ENCODE measurements around the gene OBP2B.
"Not testable (repeated sequence)": the region's sequence is repeated elsewhere in the genome, so short reads cannot be mapped to it uniquely, and the experiment has no call there.

OBP2B gene

GRCh38 chr9:133201424-133202144 is 7.5 kb downstream of the OBP2B start:
- DNase-seq (ENCODE audit: low read depth), result no peak

DNA sequence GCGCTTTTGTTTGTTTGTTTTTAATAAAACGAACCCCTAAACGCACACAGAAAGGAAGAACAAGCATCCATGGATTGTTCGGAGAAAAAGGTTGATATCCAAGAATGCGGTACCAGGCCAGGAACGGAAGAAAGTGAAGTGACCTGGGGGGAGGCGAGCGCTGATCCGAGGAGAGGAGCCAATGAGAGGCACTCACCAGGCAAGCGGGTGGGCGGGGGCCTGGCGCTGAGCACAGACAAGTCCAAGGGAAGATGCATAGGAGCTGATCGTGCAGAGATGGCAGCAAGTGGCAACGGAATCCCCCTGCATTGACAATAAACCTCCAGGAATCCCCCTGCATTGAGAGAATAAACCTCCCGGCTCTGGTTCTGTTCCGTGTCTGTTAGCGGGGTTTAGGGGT is 8.4 kb downstream of the OBP2B start:
- no peak for DNase-seq (ENCODE audit: low read depth)

GRCh38 chr9:133199648-133200321 is 9.3 kb downstream of the OBP2B start:
- DNase-seq (ENCODE audit: low read depth), result no peak

- DNase-seq (ENCODE audit: low read depth), result no peak
Measured at GRCh38 chr9:133195029-133195428, 14.0 kb downstream of the OBP2B start.

DNA sequence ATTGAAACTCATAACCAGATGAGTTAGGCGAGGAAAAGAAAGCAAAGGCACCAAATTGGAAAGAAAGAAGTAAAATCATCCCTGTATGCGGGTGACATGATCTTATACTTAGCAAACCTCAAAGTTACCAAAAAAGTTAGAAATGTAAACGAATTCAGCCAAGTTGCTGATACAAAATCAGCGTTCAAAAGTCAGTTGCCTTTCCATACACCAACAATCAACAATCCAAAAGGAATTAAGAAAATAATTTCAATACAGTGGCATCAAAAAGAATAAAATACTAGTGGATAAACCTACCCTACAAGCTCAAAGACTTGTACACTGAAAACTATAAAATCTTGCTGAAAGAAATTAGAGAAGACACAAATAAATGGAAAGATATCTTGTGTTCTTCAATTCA is 14.5 kb downstream of the OBP2B start:
- no peak for DNase-seq (ENCODE audit: low read depth)

DNA sequence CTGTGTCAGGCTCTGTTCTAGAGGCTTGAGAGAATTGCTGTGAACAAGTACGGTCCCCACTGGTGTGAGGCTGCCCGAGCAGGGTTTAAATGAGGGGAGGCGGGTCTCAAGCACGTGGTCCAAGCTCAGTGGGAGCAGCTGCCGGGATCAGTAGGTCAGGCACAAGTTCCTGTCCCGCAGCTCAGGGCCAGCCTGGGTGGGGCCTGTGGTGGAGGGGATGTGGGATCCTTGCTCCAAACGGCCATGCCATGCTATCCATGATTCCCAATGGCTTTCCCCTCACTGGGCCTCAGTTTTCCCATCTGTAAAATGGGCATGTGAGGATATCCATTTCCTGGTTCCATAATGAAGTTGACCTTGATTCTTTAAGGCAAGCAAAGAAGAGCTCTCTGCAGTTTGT is 17.1 kb downstream of the OBP2B start:
- DNase-seq (ENCODE audit: low read depth), result no peak

GRCh38 chr9:133189826-133190225 is 19.2 kb downstream of the OBP2B start:
- DNase-seq (ENCODE audit: low read depth), result no peak

DNA sequence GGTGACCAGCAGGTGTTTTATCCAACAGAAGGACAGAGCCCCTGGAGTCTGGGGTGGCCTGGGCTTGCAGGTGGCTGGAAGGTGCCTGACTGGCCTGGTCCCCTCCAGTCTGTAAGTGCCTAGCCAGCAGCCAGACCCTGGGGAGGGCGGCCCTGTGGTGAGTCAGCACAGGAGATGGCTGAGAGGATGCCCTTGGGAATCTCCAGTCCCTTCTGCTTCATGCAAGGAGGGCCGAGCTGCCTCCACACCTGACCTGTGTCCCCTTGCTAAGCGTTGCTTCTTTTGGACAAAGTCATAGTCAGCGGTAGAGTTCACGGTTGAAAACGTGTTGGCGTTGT is 20.2 kb downstream of the OBP2B start:
- no peak for DNase-seq (ENCODE audit: low read depth)

DNA sequence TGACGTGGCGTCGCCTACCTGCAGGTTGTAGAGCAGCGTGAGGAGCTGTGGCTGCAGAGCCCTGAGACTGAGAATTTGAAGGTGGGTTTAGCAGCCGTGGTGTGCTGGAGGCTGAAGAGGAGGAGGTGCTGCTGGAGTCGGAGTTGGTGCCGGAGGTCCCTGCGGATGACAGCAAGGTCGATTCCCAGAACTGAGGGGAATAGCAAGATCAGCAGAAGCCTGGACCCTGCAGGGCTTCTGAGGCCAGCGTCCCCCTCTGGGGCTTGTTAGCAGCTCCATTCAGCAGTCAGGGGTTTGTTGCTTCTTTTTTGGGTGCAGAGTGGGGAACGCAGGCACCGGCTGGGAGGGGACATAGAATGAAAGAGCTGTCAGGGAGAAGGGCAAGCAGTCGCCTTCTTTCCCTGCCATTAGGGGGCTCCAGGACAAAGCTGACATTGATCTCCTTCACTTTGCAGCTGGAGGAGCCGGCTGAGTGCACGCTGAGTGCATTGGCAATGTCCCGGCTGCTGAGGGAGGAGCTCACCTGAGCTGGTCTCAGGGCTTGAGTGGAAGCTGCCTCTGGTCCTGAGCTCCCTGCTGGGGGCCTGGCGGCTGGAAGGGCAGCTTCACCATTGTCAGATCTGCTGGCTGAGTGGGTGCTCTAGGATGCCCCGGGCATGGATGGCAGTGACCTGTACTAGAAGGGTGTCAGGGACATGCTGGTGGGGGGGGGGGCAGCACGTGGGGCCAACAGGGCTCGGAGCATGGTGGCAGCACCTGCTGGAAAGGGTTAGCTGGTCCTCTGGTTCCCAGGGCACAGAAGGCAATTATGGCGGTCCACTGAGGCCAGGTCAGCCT is 20.8 kb downstream of the OBP2B start:
- DNase-seq (ENCODE audit: low read depth), result no peak

GRCh38 chr9:133187561-133188005 is 21.5 kb downstream of the OBP2B start:
- DNase-seq (ENCODE audit: low read depth), result no peak

GRCh38 chr9:133186736-133187135 is 22.3 kb downstream of the OBP2B start:
- no peak for DNase-seq (ENCODE audit: low read depth)

DNA sequence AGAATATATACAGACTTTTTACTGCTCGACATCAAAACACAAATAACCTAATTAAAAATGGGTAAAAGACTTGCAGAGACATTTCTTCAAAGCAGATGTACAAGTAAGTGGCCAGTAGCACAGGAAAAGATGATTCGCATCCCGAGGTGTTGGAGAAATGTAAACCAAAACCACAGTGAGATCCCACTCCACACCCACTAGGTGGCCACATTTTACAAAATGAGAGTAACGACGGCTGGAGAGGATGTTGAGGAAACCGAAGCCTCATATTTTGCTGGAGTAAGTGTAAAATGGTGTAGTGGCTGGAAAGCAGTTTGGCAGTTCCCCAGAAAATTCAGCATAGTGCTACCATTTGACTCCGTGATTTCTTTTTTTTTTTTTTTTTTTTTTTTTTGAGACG is 24.1 kb downstream of the OBP2B start:
- DNase-seq (ENCODE audit: low read depth), result no peak

GRCh38 chr9:133182151-133182550 is 26.9 kb downstream of the OBP2B start:
- DNase-seq (ENCODE audit: low read depth), result no peak

DNA sequence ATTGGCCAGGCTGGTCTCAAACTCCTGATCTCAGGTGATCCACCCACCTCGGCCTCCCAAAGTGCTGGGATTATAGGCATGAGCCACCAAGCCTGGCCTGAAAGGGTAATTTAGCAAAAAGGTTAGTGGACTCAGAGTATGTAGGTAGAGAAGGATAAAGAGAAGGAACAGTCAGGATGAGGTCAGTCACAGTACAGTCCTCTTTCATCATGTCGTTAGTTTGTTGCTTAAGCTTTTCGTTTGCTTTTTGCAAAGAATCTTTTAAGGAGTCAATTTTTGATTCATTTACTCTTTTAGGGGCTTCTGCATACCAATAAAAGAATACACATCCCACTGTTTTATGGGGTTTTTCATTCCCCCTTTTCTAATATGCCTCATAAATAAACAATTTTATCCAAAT is 27.5 kb downstream of the OBP2B start:
- no peak for DNase-seq (ENCODE audit: low read depth)

DNA sequence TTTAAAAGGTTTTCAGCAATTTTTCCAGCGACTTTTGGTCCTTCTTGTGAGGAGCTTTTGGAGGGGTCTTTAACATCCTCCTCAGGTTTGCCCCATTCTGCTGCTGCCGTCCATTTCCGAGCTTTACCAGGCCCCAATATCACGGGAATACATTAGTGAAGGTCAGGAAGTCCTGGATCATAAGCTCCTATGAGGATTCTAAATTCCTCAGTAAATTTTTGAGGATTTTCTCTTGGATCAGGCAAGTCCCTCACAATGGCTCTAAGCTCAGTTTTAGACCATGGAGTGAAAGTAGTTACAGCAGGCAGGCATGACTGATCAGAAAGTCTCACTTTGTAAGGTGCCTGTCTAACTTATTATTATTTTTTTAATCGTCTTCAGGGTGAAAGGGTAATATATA is 28.1 kb downstream of the OBP2B start:
- no peak for DNase-seq (ENCODE audit: low read depth)

GRCh38 chr9:133173056-133173455 is 36.0 kb downstream of the OBP2B start:
- DNase-seq (ENCODE audit: low read depth), result no peak

DNA sequence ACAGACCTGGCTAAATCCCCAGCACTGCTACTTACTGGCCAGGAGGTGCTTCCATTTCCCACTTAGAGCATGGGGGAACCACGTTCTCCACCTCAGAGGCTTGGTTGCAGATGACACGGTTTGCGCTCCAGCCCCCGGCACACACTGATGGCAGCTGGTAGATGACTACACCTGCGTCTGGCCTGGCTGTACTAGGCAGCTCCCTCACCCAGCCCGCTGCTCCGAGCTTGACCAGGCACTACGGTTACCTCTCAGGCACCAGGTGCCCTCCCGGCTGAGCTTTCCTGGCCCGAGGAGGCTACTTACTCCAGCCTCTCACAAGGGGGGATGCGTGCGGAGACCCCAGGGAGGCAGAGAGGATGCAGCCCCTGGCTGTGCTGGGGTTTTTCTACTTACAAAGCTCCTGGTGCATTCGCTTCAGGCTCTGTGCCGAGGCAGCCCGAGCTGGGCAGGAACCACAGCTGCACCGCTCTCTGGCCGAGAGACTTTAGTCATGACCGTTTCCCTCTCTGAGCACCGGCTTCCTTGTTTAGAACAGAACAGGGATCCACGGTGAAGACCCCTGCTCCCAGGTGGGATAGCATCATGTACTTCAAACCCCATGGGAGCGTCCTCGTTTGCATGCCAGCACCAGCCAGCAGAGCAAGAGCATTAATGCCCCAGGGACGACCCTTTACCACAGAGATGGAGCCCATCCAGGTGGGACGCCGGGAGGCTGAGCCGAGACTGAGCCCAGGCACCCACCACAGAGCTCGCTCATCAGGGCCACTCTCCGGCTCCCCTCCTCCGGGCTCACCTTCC is 37.7 kb downstream of the OBP2B start:
- no peak for DNase-seq (ENCODE audit: low read depth)

DNA sequence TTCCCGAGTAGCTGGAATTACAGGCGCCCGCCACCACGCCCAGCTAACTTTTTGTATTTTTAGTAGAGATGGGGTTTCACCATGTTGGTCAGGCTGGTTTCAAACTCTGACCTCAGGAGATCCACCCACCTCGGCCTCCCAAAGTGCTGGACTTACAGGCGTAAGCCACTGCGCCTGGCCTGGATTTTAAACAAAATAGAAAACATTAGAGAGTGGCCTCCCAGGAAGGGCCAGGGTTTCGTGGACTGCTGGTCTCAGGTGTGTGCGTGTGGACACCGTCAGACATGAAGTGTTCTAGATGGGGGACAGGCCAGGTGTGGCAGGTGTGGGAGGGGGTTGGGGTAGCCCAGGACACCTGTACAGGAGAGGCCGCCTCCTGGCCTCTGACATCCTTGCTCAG is 38.3 kb downstream of the OBP2B start:
- no peak for DNase-seq (ENCODE audit: low read depth)

- not testable (repeated sequence) for DNase-seq (ENCODE audit: low read depth)
Measured at GRCh38 chr9:133169687-133170086, 39.4 kb downstream of the OBP2B start.

GRCh38 chr9:133169102-133169501 is 39.9 kb downstream of the OBP2B start:
- no peak for DNase-seq (ENCODE audit: low read depth)

DNA sequence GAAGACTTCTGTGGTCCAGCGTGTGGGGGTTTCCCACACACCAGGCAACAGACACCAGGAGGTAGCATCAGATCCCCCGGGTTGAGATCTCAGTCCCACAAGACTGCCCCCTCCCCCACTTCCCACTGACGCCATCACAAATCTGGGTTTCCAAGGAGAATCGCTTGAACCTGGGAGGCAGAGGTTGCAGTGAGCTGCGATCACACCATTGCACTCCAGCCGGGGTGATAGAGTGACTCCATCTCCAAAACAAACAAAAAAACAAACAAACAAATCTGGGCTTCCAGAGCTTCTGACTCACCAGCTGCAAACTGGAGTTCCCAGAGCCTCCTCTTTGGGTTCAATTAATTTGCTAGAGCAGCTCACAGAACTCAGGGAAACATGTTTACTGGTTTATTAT is 40.6 kb downstream of the OBP2B start:
- no peak for DNase-seq (ENCODE audit: low read depth)

DNA sequence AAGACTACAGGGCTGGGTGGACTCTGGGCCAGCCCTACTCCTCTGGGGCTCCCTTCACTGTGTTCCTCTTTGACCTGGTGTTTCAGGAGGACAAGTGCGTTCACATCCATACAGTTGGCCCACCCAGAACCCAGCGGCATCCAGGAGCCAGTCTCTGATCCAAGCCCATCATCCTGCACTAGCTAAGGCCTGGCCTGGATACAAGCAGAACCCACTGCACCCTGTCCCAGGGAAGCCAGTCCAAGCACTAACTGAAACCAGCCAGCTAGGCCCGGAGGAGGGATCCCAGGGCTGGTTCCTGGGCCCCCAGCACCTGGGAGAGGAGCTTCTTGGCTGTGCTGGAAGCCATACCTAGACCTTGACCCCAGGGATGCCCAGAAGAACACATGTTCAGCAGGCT is 41.3 kb downstream of the OBP2B start:
- no peak for DNase-seq (ENCODE audit: low read depth)

All from activated T-cell treated with anti-CD3 and anti-CD28 coated beads for 1 hour (primary cell).